ENCODE data around the gene HAUS3. TPM values are rescaled to one million over a fixed set of nuclear protein-coding genes. Genes with fewer than 3 reads are reported as not detected.

The HAUS3 gene
- total RNA-seq, 1 experiment from 2014 or later, result 11.9 TPM

GRCh38 chr4:2259541-2260343 is 17.8 kb upstream of the HAUS3 start:
- POLR2A ChIA-PET, result no interaction called here
- H3K4me1 Mint-ChIP-seq, result 0 out of 2 replicates have a peak, but pooled peaks cover 2% of the 10 kb centered on the region
- H3K27me3 Mint-ChIP-seq (ENCODE audit: low read depth), result peaks cover 7% of the 10 kb centered on the region
- ATAC-seq (no peak), DNase-seq (ENCODE audit: low spot score) (peak; percentile 9)
- no peak for TF ChIP-seq FOXK1 (CRISPR knock-in tag; IDR thresholded peaks at IDR 0.05)
- TF ChIP-seq ZNF138 (CRISPR knock-in tag; conservative IDR thresholded peaks at IDR 0.05), result no peak
- no peak for TF ChIP-seq AFF4 (CRISPR knock-in tag; IDR thresholded peaks at IDR 0.05; ENCODE audit: borderline replicate concordance)
- no peak for TF ChIP-seq JAZF1 (CRISPR knock-in tag; IDR thresholded peaks at IDR 0.05)
- TF ChIP-seq USF2 (CRISPR knock-in tag; IDR thresholded peaks at IDR 0.05), result no peak
- no peak for TF ChIP-seq TEAD1 (CRISPR knock-in tag; IDR thresholded peaks at IDR 0.05)
- no peak for TF ChIP-seq ZNF232 (CRISPR knock-in tag; IDR thresholded peaks at IDR 0.05)
- no peak for TF ChIP-seq SOX15 (CRISPR knock-in tag; IDR thresholded peaks at IDR 0.05)
- no peak for TF ChIP-seq ZNF219 (CRISPR knock-in tag; IDR thresholded peaks at IDR 0.05; ENCODE audit: borderline replicate concordance)
- TF ChIP-seq HMGA2 (CRISPR knock-in tag; IDR thresholded peaks at IDR 0.05), result no peak
- H3K4me3 Mint-ChIP-seq, result no peak overlapping the region
- no peaks in the 10 kb centered on the region for H3K9me3 Mint-ChIP-seq
- CTCF ChIA-PET, result interaction anchor here (1.2 to 3.6 kb wide), 2 partner anchors 40 to 95 kb away, joined by 3 to 19 read pairs; no protein-coding TSS in a partner anchor
- H3K27ac Mint-ChIP-seq, result no peak overlapping the region
- H3K36me3 Mint-ChIP-seq, result no peaks in the 10 kb centered on the region

GRCh38 chr4:2259036-2259540 is 17.2 kb upstream of the HAUS3 start:
- peaks cover 7% of the 10 kb centered on the region for H3K27me3 Mint-ChIP-seq (ENCODE audit: low read depth)
- no peaks in the 10 kb centered on the region for H3K9me3 Mint-ChIP-seq
- CTCF ChIA-PET, result interaction anchor here (0.8 kb wide), 1 partner anchor 39 kb away, joined by 3 read pairs; no protein-coding TSS in a partner anchor
- no peaks in the 10 kb centered on the region for H3K36me3 Mint-ChIP-seq
- H3K4me3 Mint-ChIP-seq, result no peak overlapping the region
- peaks cover 8% of the 10 kb centered on the region; the same call in 1 of the 2 replicates for H3K4me1 Mint-ChIP-seq
- POLR2A ChIA-PET, result no interaction called here
- H3K27ac Mint-ChIP-seq, result no peak overlapping the region
- ATAC-seq (no peak), DNase-seq (ENCODE audit: low spot score) (no peak)
- TF ChIP-seq CREM (CRISPR knock-in tag; IDR thresholded peaks at IDR 0.05) (no peak), GTF2I (CRISPR knock-in tag; conservative IDR thresholded peaks at IDR 0.05) (no peak), ZNF425 (CRISPR knock-in tag; conservative IDR thresholded peaks at IDR 0.05) (no peak), FOXJ3 (CRISPR knock-in tag; IDR thresholded peaks at IDR 0.05; ENCODE audit: borderline replicate concordance) (no peak), FOXP4 (CRISPR knock-in tag; IDR thresholded peaks at IDR 0.05) (no peak), ZNF138 (CRISPR knock-in tag; conservative IDR thresholded peaks at IDR 0.05) (no peak), STAT6 (CRISPR knock-in tag; conservative IDR thresholded peaks at IDR 0.05; ENCODE audit: low read depth) (no peak), ZNF219 (CRISPR knock-in tag; IDR thresholded peaks at IDR 0.05; ENCODE audit: borderline replicate concordance) (no peak), NR1H2 (CRISPR knock-in tag; IDR thresholded peaks at IDR 0.05) (no peak), JUN (CRISPR knock-in tag; IDR thresholded peaks at IDR 0.05) (no peak), TEAD4 (CRISPR knock-in tag; IDR thresholded peaks at IDR 0.05) (no peak), JAZF1 (CRISPR knock-in tag; IDR thresholded peaks at IDR 0.05) (no peak), IRF2 (CRISPR knock-in tag; IDR thresholded peaks at IDR 0.05; ENCODE audit: borderline replicate concordance, low read depth) (no peak), ZNF671 (CRISPR knock-in tag; IDR thresholded peaks at IDR 0.05) (no peak), NFE2L1 (CRISPR knock-in tag; IDR thresholded peaks at IDR 0.05) (no peak)

Data from WTC11 (cell line).